Mesendoderm (in vitro differentiated cells): Measurements from ENCODE around the gene BPNT1.
"Not testable (repeated sequence)": the region's sequence is repeated elsewhere in the genome, so short reads cannot be mapped to it uniquely, and the experiment has no call there.

Experiments
- DNase-seq: peaks from one replicate; pipeline ENCODE4 v3.0.0; 2013
- H2AK5ac ChIP-seq: 2 replicates; pipeline ENCODE4 v1.6.1; 2013; ENCODE audit warnings: low read length, inconsistent platforms
- H2BK120ac ChIP-seq: 2 replicates; pipeline ENCODE4 v1.6.1; 2013; ENCODE audit warnings: low read depth, mild to moderate bottlenecking, low read length, moderate library complexity, mixed read lengths
- H2BK15ac ChIP-seq: replicated peaks from 2 replicates; pipeline ENCODE4 v1.6.1; 2013; ENCODE audit warnings: low read depth, mild to moderate bottlenecking, moderate library complexity
- H2BK5ac ChIP-seq: 2 replicates; pipeline ENCODE4 v1.6.1; 2013; ENCODE audit warnings: low read length, inconsistent platforms
- H3K18ac ChIP-seq: 2 replicates; pipeline ENCODE4 v1.6.1; 2013; ENCODE audit warnings: mild to moderate bottlenecking, low read length, mixed read lengths
- H3K23ac ChIP-seq: one replicate; pipeline ENCODE4 v1.6.1; 2013; ENCODE audit warnings: low read length
- H3K27ac ChIP-seq: 2 replicates; pipeline ENCODE4 v1.5.1; 2013; ENCODE audit warnings: low read depth, mild to moderate bottlenecking, inconsistent platforms, low read length, moderate library complexity
- H3K27me3 ChIP-seq: 2 replicates; pipeline ENCODE4 v1.6.1; 2013; ENCODE audit warnings: low read length, control low read depth, mild to moderate bottlenecking, inconsistent platforms; ENCODE audit not compliant: insufficient read depth, poor library complexity
- H3K36me3 ChIP-seq: 2 replicates; pipeline ENCODE4 v1.6.1; 2013; ENCODE audit warnings: low read length, inconsistent platforms; ENCODE audit not compliant: control insufficient read depth, insufficient read depth
- H3K4ac ChIP-seq: one replicate; pipeline ENCODE4 v1.6.1; 2013; ENCODE audit warnings: low read depth, mild to moderate bottlenecking, low read length, moderate library complexity
- H3K4me1 ChIP-seq: 2 replicates; pipeline ENCODE4 v1.6.1; 2013; ENCODE audit warnings: low read depth, low read length, inconsistent platforms; ENCODE audit not compliant: control insufficient read depth
- H3K4me2 ChIP-seq: 2 replicates; pipeline ENCODE4 v1.6.1; 2013; ENCODE audit warnings: low read length
- H3K4me3 ChIP-seq: 2 replicates; pipeline ENCODE4 v1.5.1; 2013; ENCODE audit warnings: mild to moderate bottlenecking, low read length
- H3K56ac ChIP-seq: one replicate; pipeline ENCODE4 v1.6.1; 2013; ENCODE audit warnings: low read length
- H3K79me1 ChIP-seq: 2 replicates; pipeline ENCODE4 v1.6.1; 2013; ENCODE audit warnings: low read length, inconsistent platforms
- H3K79me2 ChIP-seq: 2 replicates; pipeline ENCODE4 v1.6.1; 2013; ENCODE audit warnings: mild to moderate bottlenecking, low read length; ENCODE audit not compliant: control insufficient read depth, insufficient read depth
- H3K9ac ChIP-seq: 2 replicates; pipeline ENCODE4 v1.6.1; 2013; ENCODE audit warnings: low read length, inconsistent platforms
- H4K5ac ChIP-seq: one replicate; pipeline ENCODE4 v1.6.1; 2013; ENCODE audit warnings: low read length
- H4K8ac ChIP-seq: one replicate; pipeline ENCODE4 v1.6.1; 2013; ENCODE audit warnings: low read depth, mild to moderate bottlenecking, control low read depth, low read length, moderate library complexity
- WGBS: extraction: QIAGEN DNeasy Blood & Tissue Kit; methylation state at CpG from one replicate; pipeline ENCODE4 v1.1.7; 2013; ENCODE audit warnings: low lambda C conversion rate, missing lambda C conversion rate; ENCODE audit not compliant: insufficient coverage; ENCODE audit errors: extremely low coverage; 5-methylcytosine and 5-hydroxymethylcytosine counted together

Gene BPNT1

GRCh38 chr1:220092694-220093093, 3.1 kb upstream of the BPNT1 start:
- H2AK5ac ChIP-seq = no peak overlapping the region
- H2BK5ac ChIP-seq = no peak overlapping the region
- no peak overlapping the region for H3K27ac ChIP-seq
- no peak overlapping the region for H3K23ac ChIP-seq
- WGBS = no CpG with 5 or more reads among the region's 1 CpG
- no peak overlapping the region for H3K56ac ChIP-seq
- no peak overlapping the region for H2BK120ac ChIP-seq
- no peak overlapping the region for H3K4me3 ChIP-seq
- H3K18ac ChIP-seq = no peak overlapping the region
- H3K4me2 ChIP-seq = no peak overlapping the region
- H3K79me2 ChIP-seq = peaks cover 2% of the 10 kb centered on the region
- no peak for DNase-seq
- no peak overlapping the region for H4K8ac ChIP-seq
- peaks cover 5% of the 10 kb centered on the region for H3K79me1 ChIP-seq
- H3K4me1 ChIP-seq = no peaks in the 10 kb centered on the region
- no peak overlapping the region for H2BK15ac ChIP-seq
- no peak overlapping the region for H3K9ac ChIP-seq
- no peak overlapping the region for H4K5ac ChIP-seq
- H3K27me3 ChIP-seq = no peaks in the 10 kb centered on the region
- no peaks in the 10 kb centered on the region for H3K36me3 ChIP-seq
- H3K4ac ChIP-seq = no peak overlapping the region

- H3K9ac ChIP-seq, H3K23ac ChIP-seq, H2BK15ac ChIP-seq, H2AK5ac ChIP-seq, H3K27me3 ChIP-seq, H3K4me1 ChIP-seq, H3K4me2 ChIP-seq, H3K18ac ChIP-seq, H3K27ac ChIP-seq, H3K4me3 ChIP-seq, H3K36me3 ChIP-seq, H4K8ac ChIP-seq, H2BK120ac ChIP-seq, H3K4ac ChIP-seq, H3K79me2 ChIP-seq, H3K79me1 ChIP-seq, H2BK5ac ChIP-seq, H3K56ac ChIP-seq, H4K5ac ChIP-seq: not testable (repeated sequence)
- DNase-seq = peak; percentile 68
- no CpG with 5 or more reads among the region's 15 CpGs for WGBS
These were observed 3.3 kb downstream of the BPNT1 start for GRCh38 chr1:220086261-220086686.

GRCh38 chr1:220084460-220084859, 5.1 kb downstream of the BPNT1 start:
- no CpG with 5 or more reads among the region's 1 CpG for WGBS
- no peak overlapping the region for H2BK5ac ChIP-seq
- H3K27me3 ChIP-seq = no peaks in the 10 kb centered on the region
- no peak overlapping the region for H2BK120ac ChIP-seq
- no peaks in the 10 kb centered on the region for H3K36me3 ChIP-seq
- no peaks in the 10 kb centered on the region for H3K79me2 ChIP-seq
- H3K9ac ChIP-seq = no peak overlapping the region
- H2BK15ac ChIP-seq = no peak overlapping the region
- peaks cover 2% of the 10 kb centered on the region for H3K79me1 ChIP-seq
- no peak for DNase-seq
- H3K18ac ChIP-seq = no peak overlapping the region
- H4K8ac ChIP-seq = no peak overlapping the region
- H3K23ac ChIP-seq = no peak overlapping the region
- no peak overlapping the region for H4K5ac ChIP-seq
- H3K27ac ChIP-seq = no peak overlapping the region
- H3K4me3 ChIP-seq = no peak overlapping the region
- no peak overlapping the region for H3K4me2 ChIP-seq
- no peak overlapping the region for H3K4ac ChIP-seq
- H3K4me1 ChIP-seq = no peaks in the 10 kb centered on the region
- no peak overlapping the region for H2AK5ac ChIP-seq
- no peak overlapping the region for H3K56ac ChIP-seq

GRCh38 chr1:220077887-220078286, 11.7 kb downstream of the BPNT1 start:
- DNase-seq = no peak
- H2BK5ac ChIP-seq = no peak overlapping the region
- no peak overlapping the region for H3K23ac ChIP-seq

DNA sequence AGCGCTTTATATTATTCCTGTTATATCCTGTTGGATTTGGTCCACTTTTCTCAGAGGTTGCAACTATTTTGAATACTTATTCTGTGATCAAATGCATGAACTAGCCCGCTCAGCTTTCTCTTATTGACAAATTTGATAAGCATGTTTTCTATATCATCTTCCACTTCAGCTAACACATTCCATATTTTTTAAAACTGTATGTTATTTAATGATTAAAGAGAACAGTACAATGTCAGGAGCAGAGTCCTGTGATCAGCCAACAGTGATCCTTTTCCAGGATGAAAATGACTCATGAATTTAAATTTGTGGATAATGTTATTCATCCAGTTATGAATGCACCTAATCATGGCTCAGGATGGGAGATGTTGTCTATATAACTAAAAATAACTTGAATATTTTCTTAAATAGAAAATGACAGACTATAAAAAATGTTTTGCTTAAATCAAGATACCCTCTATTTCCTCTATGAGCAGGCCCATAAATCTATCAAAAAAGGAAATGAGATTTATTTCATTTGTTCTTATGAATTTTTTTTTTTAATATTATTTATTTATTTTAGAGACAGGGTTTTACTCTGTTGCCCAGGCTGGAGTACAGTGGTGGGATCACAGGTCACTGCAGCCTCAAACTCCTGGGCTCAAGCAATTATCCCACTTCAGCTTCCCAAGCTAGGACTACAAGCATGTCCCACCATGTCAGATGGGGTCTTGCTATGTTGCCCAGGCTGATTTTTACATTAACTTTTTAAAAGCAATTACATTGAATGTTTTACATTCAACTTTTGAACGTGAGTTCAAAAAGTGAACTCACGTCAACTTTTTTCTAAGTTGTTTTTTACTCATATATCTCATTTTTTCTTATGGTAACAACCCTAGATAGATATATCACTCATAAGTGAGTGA, 12.5 kb downstream of the BPNT1 start:
- Histone ChIP-seq H2BK120ac (no peak overlapping the region), H3K27ac (no peak overlapping the region), H4K8ac (no peak overlapping the region), H3K27me3 (no peaks in the 10 kb centered on the region), H3K9ac (no peak overlapping the region), H3K4me3 (no peak overlapping the region), H4K5ac (no peak overlapping the region), H3K4me2 (no peak overlapping the region), H3K36me3 (no peaks in the 10 kb centered on the region), H3K79me1 (peaks cover 2% of the 10 kb centered on the region), H3K18ac (no peak overlapping the region), H3K4me1 (no peaks in the 10 kb centered on the region), H3K23ac (no peak overlapping the region), H2BK5ac (no peak overlapping the region), H3K79me2 (no peaks in the 10 kb centered on the region), H3K4ac (no peak overlapping the region), H2AK5ac (no peak overlapping the region), H2BK15ac (no peak overlapping the region), H3K56ac (no peak overlapping the region)
- WGBS = no CpG with 5 or more reads among the region's 4 CpGs
- DNase-seq = no peak

More at GRCh38 chr1:220077887-220078286, 11.7 kb downstream of the BPNT1 start:
- H3K79me1 ChIP-seq = peaks cover 2% of the 10 kb centered on the region
- H3K27ac ChIP-seq = no peak overlapping the region
- H3K4me2 ChIP-seq = no peak overlapping the region
- no peaks in the 10 kb centered on the region for H3K27me3 ChIP-seq
- H3K36me3 ChIP-seq = no peaks in the 10 kb centered on the region
- WGBS = no CpG with 5 or more reads among the region's 3 CpGs
- H3K4ac ChIP-seq = no peak overlapping the region
- H3K18ac ChIP-seq = no peak overlapping the region
- H3K56ac ChIP-seq = no peak overlapping the region
- no peak overlapping the region for H2BK15ac ChIP-seq
- no peak overlapping the region for H3K9ac ChIP-seq
- H3K4me1 ChIP-seq = no peaks in the 10 kb centered on the region
- H2AK5ac ChIP-seq = no peak overlapping the region
- no peak overlapping the region for H3K4me3 ChIP-seq
- no peak overlapping the region for H4K8ac ChIP-seq
- no peak overlapping the region for H4K5ac ChIP-seq
- no peak overlapping the region for H2BK120ac ChIP-seq
- no peaks in the 10 kb centered on the region for H3K79me2 ChIP-seq
